ENCODE measurements around the gene ARL6IP4. TPM values are rescaled to one million over a fixed set of nuclear protein-coding genes. Genes with fewer than 3 reads are reported as not detected.

ARL6IP4 gene
- 250 and 289 TPM in 2 replicates for total RNA-seq

DNA sequence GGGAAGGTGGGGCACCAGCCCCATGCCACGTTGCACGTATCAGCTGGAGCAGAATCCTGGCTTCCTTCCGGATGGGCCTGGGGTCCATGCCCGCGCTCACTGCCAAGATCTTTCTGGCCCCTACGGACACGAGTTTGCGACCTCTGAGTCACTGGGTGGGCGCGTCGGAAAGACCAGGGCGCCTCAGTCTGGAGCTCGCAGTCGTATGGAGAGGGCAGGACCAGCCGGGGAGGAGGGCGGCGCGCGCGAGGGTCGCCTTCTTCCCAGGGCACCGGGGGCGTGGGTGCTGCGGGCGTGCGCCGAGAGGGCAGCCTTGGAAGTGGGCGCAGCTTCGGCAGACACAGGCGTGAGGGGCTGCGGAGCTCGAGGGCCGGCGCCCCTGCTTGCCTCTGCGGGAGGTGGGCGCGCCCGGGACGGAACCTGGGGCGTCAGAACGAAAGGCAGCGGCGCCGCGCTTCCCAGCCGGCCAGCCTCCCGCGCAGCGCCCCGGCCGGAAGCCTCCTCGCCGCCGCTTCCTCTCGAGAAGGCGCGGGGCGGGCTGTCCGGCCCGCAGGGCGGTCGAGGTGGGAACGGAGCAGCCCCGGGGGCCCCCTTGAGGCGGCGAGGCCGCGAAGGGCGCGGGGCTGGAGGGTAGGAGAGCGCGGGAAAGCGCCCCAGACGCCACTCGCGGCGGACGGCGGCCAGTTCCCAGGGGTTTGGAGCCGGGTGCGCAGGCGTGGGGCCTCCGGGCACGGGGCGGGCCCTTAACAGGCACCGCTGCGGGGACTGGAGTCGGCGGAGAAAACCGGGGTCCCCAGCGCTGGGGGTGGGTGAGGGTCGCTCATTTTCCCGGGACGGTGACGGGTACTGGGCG lies at the start of gene ARL6IP4:
ARL6IP4 (plus strand) TSS at position 499 of the 853 bp plus-strand sequence. CDS start 459 bp downstream, outside the sequence.
- no peaks in the 10 kb centered on the region for H3K27me3 ChIP-seq (ENCODE audit: control insufficient read depth, insufficient read depth, low read length)
- peak within 1 kb of the TSS; percentile 81 for H3K4me3 ChIP-seq (ENCODE audit: low read depth, low read length)
- DNase-seq (ENCODE audit: low read depth), result no peak
- TF ChIP-seq, protein P1, sequence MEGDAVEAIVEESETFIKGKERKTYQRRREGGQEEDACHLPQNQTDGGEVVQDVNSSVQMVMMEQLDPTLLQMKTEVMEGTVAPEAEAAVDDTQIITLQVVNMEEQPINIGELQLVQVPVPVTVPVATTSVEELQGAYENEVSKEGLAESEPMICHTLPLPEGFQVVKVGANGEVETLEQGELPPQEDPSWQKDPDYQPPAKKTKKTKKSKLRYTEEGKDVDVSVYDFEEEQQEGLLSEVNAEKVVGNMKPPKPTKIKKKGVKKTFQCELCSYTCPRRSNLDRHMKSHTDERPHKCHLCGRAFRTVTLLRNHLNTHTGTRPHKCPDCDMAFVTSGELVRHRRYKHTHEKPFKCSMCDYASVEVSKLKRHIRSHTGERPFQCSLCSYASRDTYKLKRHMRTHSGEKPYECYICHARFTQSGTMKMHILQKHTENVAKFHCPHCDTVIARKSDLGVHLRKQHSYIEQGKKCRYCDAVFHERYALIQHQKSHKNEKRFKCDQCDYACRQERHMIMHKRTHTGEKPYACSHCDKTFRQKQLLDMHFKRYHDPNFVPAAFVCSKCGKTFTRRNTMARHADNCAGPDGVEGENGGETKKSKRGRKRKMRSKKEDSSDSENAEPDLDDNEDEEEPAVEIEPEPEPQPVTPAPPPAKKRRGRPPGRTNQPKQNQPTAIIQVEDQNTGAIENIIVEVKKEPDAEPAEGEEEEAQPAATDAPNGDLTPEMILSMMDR (IDR thresholded peaks at IDR 0.05; ENCODE audit: insufficient read depth, low read length, poor library complexity, severe bottlenecking), result no peak
- H3K36me3 ChIP-seq (ENCODE audit: control insufficient read depth, insufficient read depth, low read length), result no peaks in the 10 kb centered on the region

DNA sequence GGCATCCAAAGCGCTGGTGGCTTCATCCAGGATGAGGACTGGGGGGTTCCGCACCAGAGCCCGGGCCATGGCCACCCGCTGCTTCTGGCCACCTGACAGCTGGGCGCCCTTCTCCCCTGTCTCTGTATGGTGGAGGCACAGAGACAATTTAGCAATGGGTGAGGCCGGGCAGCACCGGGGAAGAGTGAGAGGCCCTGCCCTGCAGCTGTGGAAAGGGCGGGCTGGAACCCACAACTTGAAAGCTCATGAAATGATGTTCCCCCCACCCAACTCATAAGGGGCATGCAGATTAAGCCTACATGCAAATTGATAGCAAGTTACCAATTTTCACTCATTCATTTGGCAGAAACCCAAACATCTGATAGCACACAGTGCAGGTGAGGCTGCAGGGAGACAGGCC lies 48.3 kb upstream of the ARL6IP4 start:
- H3K36me3 ChIP-seq (ENCODE audit: control insufficient read depth, insufficient read depth, low read length), result no peaks in the 10 kb centered on the region

DNA sequence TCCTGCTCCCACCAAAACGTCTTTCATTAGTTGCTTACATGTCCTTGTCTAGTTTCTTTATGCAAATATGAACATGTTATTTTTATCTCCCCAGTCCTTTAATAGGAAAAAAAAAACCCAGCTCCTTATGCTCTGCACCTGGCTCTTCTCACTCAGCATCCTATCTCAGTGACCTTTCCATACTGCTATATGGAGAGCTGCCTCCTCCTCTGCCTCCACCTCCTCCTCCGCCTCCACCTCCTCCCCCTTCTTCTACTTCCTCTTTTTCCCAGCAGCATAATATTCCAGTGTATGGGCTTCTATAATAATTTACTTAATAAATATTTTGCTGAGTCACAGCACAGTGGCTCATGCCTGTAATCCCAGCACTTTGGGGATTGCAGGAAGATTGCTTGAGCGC lies 45.8 kb upstream of the ARL6IP4 start:
- no peaks in the 10 kb centered on the region for H3K36me3 ChIP-seq (ENCODE audit: control insufficient read depth, insufficient read depth, low read length)
- DNase-seq (ENCODE audit: low read depth), result no peak
- TF ChIP-seq, protein P1 (IDR thresholded peaks at IDR 0.05; ENCODE audit: insufficient read depth, low read length, poor library complexity, severe bottlenecking), result no peak
- no peaks in the 10 kb centered on the region for H3K27me3 ChIP-seq (ENCODE audit: control insufficient read depth, insufficient read depth, low read length)
- no peak overlapping the region for H3K4me3 ChIP-seq (ENCODE audit: low read depth, low read length)

More for the DNA sequence above, 48.3 kb upstream of the ARL6IP4 start:
- no peak overlapping the region for H3K4me3 ChIP-seq (ENCODE audit: low read depth, low read length)
- TF ChIP-seq, protein P1 (IDR thresholded peaks at IDR 0.05; ENCODE audit: insufficient read depth, low read length, poor library complexity, severe bottlenecking), result no peak
- no peak for DNase-seq (ENCODE audit: low read depth)
- H3K27me3 ChIP-seq (ENCODE audit: control insufficient read depth, insufficient read depth, low read length), result no peaks in the 10 kb centered on the region

DNA sequence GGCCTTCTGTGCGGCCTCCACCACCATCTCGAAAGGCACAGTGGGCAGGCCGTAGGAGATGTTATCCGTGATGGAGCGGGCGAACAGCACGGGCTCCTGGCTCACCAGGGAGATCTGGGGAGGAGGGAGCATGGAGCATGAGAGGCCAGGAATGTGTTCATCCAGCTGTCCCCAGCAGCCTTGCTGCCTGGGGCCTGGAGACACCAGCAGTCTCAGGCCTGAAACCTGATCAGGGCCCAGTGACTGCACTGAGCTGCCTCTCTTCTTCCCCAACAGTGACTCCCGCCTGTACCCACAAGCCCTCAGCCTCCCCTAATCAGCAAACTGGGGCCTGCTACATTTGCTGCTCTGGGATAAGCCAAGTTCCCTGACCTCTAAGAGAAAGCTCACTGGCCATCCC lies 45.2 kb upstream of the ARL6IP4 start:
- Histone ChIP-seq H3K4me3 (ENCODE audit: low read depth, low read length) (no peak overlapping the region), H3K36me3 (ENCODE audit: control insufficient read depth, insufficient read depth, low read length) (no peaks in the 10 kb centered on the region), H3K27me3 (ENCODE audit: control insufficient read depth, insufficient read depth, low read length) (no peaks in the 10 kb centered on the region)
- DNase-seq (ENCODE audit: low read depth), result no peak
- TF ChIP-seq, protein P1 (IDR thresholded peaks at IDR 0.05; ENCODE audit: insufficient read depth, low read length, poor library complexity, severe bottlenecking), result no peak

- TF ChIP-seq, protein P1 (IDR thresholded peaks at IDR 0.05; ENCODE audit: insufficient read depth, low read length, poor library complexity, severe bottlenecking), result no peak
- no peaks in the 10 kb centered on the region for H3K36me3 ChIP-seq (ENCODE audit: control insufficient read depth, insufficient read depth, low read length)
- H3K27me3 ChIP-seq (ENCODE audit: control insufficient read depth, insufficient read depth, low read length), result no peaks in the 10 kb centered on the region
- H3K4me3 ChIP-seq (ENCODE audit: low read depth, low read length), result no peak overlapping the region
- DNase-seq (ENCODE audit: low read depth), result no peak
Observed at GRCh38 chr12:122937622-122938091, 42.8 kb upstream of the ARL6IP4 start.
